HG03196 (cell line): ENCODE results near the gene TNRC6C.
"Not testable (repeated sequence)": the region's sequence is repeated elsewhere in the genome, so short reads cannot be mapped to it uniquely, and the experiment has no call there.

Experiments
- ATAC-seq: cut with Tn5 transposase; IDR thresholded peaks from one replicate; pipeline ENCODE4 v1.9.1; 2021; ENCODE audit not compliant: unreplicated experiment

TNRC6C gene

DNA sequence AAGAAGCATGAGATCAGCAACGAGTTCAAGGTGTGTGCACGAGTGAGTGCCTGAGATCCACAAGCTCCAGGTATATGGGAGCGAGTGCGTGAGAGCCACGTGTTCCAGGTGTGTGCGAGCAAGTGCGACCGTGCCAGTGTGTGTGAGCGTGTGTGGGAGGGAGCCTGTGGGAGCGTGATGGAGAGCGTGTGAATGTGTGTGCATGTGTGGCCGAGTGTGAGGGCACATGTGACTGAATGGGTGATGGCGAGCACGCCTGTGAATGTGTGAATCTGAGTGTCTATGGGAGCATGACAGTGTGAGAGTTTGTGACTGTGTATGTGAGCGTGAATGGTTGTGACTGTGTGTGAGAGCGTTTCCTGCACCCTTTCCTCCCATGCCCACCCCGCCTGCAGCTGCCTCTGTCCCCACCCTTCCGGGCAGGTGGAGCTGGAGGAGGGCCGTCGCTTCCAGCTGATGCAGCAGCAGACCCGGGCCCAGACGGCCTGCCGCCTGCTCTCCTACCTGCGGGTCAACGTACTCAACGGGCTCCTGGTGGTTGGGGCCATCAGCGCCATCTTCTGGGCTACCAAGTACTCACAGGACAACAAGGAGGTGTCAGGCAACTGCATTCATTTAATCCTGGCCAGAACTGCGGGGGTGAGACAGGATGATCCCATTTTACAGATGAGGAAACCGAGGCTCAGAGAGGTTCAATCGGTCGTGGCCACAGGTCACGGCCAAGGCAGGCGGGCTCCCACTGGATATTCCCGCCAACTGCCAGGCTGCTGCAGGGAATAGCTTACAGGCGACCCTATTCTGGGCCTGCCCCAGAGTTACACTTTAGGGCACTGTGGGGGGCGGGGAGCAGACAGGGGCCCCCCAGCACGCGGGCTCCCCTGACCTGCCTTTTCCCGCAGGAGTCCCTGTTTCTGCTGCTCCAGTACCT lies 175.7 kb downstream of the TNRC6C start:
- no peak for ATAC-seq

DNA sequence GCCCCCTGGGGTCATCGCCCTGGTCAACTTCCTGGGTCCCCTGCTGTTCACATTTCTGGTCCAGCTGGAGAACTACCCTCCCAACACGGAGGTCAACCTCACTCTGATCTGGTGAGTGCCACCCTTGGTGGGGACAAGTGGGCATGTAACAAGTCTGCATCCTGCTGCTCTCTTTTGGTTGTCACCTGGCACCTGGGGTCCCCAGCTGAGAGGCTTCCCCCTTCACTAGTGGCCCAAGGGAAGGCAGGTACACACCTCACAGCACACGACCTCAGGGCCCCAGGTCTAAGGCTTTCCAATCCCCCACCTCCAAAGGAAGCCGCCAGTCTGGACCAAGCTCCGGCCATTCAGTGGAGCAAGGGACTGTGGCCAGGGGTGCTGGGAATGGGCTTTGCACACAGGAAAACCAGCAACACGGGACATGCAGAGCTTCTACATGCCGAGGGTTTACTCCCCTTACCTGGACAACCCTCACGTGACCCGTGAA lies 176.4 kb downstream of the TNRC6C start:
- ATAC-seq = no peak

DNA sequence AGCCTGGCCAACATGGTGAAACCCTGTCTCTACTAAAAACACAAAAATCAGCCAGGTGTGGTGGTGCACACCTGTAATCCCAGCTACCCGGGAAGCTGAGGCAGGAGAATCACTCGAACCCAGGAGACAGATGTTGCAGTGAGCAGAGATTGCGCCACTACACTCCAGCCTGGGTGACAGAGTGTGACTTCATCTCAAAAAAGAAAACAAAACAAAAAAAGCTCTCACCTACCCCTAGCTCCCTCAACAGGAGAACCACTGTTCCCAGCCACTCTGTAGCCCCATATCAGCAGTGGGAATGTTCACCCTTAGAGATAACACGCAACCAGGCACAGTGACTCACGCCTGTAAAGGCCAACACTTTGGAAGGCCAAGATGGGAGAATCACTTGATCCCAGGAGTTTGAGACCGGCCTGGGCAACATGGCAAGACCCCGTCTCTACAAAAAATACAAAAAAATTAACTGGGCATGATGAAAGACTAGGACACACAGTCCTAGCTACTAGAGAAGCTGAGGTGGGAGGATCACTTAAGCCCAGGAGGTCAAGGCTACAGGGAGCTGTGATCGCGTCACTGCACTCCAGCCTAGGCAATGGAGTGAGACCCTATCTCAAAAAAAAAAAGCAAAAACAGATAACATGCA lies 177.5 kb downstream of the TNRC6C start:
- no peak for ATAC-seq

DNA sequence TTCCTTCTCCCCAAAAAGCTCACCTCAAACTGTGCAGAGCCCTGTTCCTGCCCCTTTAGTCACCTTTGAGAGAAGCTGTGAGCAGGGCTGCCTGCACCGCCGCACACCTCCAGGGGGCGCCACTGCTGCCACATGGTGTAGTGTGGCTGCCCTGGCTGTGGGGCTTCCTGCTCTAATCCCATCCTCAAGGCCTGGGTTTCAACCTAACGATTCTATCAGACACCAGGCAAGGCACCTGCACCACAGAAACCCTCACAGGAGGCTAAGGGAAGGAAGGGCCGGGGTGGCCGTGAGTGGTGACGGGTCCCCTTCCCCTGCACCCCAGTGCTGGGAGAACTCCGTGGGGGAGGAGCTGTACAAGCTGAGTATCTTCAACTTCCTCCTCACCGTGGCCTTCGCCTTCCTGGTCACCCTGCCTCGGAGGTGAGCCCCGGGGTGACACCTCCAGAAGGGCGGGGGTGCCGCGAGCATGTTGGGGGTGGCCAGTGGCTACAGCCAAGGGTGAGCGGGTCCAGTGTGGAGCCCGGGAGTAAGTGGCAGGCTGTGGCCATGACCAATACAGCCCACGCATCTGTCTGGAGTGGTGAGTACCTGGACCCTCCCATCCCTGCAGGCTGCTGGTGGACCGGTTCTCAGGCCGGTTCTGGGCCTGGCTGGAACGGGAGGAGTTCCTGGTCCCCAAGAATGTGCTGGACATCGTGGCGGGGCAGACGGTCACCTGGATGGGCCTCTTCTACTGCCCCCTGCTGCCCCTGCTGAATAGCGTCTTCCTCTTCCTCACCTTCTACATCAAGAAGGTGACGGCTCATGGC lies 179.1 kb downstream of the TNRC6C start:
- no peak for ATAC-seq

DNA sequence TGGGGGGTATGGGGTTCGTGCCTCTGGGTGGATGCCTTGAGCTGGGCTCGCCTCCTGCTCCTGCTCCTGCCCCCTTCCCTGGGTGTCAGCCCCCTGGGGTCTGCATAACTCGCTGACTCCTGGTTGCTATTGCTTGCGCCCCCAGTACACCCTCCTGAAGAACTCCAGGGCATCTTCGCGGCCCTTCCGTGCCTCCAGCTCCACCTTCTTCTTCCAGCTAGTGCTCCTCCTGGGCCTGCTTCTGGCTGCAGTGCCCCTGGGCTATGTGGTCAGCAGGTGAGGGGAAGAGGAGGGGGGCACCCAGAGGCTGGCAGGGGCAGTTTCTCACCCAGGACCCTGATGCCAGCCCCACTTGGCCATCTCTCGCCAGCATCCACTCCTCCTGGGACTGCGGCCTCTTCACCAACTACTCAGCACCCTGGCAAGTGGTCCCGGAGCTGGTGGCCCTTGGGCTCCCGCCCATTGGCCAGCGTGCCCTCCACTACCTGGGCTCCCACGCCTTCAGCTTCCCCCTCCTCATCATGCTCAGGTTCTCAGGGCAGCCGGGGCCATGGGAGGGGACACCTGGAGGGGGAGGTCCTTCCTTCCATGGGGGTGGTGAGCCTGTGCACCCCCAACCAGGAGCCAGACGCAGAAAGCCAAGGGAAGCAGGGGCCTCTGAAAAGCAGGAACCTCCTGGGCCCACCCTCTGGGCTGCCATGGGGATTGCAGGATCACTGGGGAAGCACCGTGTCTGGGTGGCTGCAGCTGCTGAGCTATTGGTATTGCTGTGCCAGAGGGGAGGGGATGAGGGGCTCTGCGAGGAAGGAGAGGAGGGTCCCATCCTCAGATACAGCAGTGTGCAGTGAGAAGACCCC lies 179.9 kb downstream of the TNRC6C start:
- ATAC-seq = no peak

DNA sequence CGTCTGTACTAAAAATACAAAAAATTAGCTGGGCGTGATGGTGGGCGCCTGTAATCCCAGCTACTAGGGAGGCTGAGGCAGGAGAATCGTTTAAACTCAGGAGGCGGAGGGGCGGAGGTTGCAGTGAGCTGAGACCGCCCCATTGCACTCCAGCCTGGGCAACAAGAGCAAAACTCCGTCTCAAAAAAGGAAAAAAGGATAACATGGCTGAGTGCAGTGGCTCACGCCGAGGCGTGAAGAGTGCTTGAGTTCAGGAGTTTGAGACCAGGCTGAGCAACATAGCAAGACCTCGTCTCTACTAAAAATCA lies 181.3 kb downstream of the TNRC6C start:
- ATAC-seq = not testable (repeated sequence)

DNA sequence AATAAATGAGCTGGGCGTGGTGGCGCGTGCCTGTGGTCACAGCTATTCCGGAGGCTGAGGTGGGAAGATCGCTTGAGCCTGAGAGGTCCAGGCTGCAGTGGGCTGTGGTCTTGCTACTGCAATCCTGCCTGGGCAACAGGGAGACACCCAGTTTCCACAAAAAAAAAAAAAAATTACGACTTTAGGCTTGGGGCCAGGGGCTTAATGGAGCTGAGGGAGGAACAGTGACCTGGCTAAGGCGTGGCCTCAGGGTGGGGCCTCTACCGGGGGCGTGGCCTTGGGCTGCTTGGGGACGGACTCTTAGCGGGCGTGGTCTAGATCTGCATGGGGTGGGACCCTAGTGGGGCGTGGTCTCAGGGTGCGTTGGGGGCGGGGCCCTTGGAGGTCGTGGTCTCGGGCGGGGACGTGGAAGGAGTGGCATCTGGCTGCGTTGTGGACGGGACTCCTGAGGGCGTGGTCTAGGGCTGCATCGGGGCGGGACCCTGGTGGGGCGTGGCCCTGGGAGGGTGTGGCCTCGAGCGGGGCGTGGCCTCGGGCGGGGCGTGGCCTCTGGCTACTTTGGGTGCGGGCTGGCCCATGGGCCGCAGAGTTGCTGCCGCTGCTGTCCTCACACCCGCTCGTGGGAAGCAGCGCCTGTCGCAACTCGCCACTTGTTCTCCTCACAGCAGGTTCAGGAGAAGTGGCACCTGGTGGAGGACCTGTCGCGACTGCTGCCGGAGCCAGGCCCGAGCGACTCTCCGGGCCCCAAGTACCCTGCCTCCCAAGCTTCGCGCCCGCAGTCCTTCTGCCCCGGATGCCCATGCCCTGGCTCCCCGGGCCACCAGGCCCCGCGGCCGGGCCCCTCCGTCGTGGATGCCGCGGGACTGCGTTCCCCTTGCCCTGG lies 181.9 kb downstream of the TNRC6C start:
- ATAC-seq = peak; percentile 55

DNA sequence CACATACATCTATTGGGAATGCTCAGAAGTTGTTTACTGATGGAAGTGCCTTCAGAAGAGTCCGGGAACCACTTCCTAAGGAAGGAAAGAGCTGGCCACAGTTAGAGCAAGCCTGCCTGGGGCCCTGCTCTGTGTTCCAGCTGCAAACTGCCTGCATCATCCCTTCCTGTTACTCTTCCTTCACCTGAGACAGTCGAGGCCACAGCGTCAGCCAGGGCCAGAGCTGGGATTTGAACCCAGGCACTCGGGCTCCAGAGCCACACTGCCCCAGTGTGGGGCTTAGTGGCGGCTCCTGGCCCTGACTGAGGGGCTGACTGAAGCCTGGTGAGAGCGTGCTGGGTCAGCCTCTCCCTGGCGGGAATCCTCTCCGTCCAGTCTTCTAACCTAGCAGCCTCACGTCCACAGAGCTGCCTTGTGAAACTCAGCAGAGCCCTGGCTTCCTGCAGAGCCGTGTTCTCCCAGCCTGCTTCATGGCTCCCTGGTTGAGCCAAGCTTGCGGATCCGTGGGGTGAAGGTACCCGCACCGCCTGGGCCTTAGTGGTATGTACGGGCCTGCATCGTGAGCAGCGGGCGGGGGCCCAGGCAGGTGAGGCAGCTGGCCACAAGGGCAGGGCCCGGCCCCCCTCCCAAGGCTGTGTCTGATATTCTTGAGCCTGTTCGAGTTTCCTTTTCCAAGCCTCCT lies 183.1 kb downstream of the TNRC6C start:
- no peak for ATAC-seq

DNA sequence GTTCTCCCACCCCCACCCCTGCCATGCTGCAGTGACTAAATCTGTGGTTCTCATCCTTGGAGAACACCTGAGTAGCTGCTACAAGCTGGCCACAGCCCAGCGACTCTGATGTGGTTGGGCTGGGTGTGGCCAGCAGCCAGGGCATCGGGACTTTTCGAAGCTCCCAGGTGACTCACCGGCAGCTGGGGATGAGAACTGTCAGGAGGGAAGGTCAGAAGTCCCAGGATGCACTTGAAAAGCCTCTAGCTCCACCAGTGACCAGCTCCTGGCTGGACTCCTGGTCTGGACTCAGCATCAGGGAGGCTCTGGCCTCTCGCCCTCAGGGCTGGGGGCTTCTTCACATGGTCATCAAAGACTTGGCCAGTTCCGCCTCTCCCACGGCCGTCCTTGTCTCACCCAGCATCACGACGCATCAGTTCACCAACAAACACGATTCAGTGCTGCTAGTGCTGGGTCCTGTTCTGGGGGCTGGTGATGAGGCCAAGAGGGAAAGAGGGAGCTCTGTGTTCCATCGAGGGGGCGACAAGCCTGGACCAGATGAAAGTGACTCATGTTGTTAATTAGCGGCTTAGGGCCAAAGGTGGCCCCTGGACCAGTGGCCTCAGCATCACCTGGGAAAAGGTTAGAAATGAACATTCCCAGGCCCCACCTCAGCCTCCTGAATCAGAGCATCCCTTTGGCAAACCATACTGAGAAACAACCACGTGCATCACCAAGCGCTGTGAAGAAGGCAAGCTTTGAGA lies 183.8 kb downstream of the TNRC6C start:
- no peak for ATAC-seq

DNA sequence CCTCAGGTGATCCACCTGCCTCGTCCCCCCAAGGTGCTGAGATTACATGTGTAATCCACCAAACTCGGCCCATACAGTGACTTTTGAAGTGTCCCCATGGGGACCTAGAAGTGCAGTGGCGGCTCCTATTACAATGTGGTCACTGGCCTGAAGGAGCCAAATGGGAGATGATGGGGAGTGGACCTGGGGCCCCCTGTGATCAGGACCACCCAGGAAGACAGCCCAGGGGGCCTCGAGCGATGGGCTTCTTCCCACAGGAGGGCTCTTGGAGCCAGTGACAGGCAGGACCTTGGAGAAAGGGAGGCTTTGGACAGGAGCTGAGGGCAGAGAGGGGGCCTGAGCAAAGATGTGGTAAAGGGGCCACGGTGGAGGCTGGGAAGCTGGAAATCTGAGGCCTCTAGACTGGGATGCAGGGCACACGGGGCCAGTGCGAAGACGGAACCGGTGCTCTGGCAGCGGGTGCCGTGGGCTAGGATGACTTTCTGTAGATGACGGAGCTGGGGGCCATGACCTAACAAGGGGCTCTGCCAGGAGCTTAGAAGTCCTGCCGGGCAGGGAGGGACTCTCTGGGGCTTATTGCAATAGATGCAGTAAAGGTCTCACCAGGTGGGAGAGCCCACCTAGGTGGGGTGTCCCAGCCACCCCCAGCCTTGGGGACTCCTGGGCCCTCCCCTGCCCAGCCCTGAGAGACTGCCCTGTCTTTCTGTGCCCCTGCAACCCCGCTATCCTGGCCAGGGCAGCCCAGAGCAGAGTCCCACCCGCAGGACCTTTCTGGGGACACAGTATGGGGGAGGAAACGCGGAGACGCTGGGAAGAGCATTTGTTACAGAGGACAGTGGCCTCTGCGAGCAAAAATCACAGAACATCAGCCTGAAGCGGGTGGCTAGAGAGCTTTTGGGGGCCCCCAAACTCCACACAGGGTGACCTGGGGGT lies 185.0 kb downstream of the TNRC6C start:
- ATAC-seq = no peak

DNA sequence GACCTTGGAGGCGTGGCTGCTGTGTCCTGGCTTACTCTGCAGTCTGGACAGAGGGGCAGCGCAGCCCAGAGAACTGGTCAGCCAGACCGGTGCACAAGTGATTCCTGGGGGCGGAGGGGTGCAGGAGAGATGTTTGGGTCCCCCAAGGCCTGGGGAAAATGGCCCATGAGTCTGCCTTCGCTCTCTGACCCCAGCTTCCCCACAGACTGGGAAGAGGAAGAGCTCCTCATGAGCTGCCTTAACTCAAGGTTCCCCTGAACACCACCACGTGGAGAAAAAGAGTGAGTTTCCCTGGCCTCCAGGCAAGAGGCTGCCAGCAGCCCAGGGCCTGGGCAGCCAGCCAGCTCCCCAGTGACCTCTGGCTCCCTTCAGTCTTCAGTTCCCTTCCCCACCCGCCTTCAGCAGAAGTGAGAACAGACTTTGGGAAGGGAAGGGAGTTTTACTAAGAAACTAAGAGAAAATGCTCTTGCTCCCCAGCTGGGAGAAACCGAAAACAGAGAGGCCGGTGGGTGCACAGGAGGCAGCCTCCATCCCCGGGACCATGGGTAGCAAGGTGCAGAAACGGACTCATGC lies 185.7 kb downstream of the TNRC6C start:
- no peak for ATAC-seq

DNA sequence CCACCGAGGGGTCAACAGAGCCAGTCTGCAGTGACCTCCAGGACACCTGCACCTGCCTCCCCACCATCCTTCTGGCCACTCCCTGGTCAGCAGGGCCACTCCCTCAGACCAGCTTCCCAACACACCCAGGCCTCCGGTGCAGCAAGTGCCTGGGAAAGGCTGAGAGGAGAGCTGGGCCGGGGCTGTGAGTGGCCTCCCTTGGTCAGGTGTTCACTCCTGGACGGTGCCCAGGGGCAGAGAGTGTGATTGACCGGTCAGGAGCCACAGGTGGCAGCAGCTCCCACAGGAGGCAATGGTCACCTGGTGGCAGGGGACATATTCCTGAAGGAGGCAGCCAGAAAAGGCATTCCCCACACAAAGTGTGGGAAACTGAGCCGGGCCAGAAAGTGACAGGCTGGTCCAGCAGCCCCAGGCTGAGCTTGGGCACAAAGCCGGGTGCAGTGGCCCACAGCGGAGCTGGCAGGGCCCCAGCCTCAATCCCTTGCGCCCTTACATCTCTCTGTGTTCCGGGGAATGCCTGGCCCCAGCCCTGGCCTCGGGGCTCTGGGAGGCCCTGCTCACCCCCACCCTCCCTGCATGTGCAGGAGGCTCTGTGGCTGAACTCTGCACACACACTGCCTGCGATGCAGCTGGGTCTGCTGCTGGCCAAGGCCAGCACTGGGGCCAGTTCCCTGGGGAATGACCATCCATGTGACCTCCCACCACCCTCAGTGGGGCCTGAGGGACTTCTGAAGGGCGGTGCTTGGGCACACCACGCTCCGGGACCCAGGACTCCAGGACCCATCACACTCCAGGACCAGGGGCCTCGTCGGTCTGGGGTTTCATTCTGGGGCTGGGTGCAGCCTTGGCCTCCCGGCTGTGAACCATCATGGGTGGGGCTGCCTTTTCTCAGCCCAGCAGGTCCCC lies 186.5 kb downstream of the TNRC6C start:
- ATAC-seq = no peak

DNA sequence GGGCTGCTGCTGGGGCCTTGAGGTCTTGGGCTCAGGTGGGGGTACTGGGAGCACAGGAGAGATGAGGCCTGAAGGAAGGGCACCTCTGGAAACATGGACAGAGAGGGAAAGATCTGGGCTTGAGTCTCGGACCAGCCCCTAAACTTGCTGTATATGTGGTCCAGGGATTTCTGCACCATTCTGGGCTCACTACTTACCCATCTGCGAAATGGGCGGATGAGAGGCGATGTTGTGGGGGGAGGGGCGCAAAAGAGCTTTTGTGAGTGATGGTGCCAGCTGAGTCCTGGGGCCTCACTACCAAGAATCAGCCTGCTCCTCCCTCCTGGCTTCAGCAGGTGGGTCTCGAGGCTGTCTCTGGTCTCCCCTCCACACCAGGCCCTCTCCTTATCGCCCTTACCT lies 188.0 kb downstream of the TNRC6C start:
- ATAC-seq = no peak

DNA sequence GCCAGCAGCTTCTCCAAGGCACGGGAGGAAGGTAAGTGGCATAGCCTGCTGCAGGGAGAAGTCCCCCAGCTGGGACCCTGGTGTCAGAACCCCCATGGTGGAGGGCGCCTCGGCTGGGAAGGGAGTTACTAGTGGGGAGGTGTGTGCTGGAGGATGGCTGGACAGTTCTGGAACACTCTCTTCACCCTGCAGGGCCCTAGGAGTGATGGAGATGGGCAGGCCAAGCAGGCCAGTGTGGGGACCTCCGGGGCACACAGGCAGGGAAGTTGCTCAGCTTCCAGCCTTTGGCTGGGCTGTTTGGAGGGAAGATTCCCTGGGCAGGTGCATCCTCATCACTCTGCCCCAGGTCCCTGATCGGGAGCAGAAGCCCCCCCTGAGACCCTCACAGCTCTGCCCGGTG lies 188.4 kb downstream of the TNRC6C start:
- ATAC-seq = no peak

DNA sequence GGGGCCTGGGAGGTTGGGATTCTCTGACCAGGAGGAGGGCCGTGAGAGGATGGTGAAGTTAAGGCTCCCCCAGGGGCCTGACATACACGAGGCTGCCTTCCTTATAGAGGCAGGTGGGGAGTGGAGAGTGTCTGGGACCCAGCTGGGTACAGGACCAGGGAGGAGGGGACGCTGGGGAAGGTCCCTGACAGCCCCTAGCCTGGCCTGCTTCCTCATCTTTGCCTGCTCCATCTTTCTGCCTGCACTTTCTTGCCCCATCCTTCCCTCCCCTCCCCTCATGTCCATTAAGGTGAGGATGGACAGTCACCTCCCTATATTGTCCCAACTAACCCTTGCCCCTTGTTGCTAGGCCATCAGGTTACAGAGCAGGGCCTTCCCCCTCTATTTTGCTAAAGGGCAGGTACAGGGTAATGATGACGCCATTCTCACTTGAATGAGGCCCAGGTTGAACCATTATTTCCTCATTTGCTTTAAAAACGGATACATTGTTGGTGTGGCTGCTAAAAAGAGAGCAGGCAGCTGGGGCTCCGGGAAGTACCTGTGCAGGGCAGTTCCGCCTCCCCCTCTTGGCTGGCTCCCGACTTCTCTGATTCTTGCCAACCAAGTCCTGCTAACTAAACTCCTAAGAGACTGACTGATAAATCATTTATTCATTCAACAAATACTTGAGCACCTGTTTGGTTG lies 189.0 kb downstream of the TNRC6C start:
- ATAC-seq = no peak
